Esophagus muscularis mucosa (tissue), 3 donors: ENCODE results near the gene COL27A1.

Experiments
- POLR2A ChIP-seq: fragments of 450-650 bp; IDR thresholded peaks from one replicate; pipeline ENCODE4 v1.6.1; 2017; ENCODE audit warnings: antibody characterized with exemption, moderate library complexity, mild to moderate bottlenecking, low read depth
- POLR2AphosphoS5 ChIP-seq, 2 donors: sonication (generic); formaldehyde crosslinking; IDR thresholded peaks; one replicate each; pipeline ENCODE4 v1.6.1; 2017; ENCODE audit warnings: antibody characterized with exemption in 2 of 2
- TF ChIP-seq, protein P1 (sequence below), 3 experiments: fragments of 200-600 bp in 2 of 3; fragments of 450-650 bp in 1 of 3; sonication (generic) in 2 of 3; IDR thresholded peaks; one replicate each; pipeline ENCODE4 v1.5.1; 2017 to 2019; ENCODE audit warnings: antibody characterized with exemption in 3 of 3, mild to moderate bottlenecking in 2 of 3, moderate library complexity in 1 of 3

DNA sequence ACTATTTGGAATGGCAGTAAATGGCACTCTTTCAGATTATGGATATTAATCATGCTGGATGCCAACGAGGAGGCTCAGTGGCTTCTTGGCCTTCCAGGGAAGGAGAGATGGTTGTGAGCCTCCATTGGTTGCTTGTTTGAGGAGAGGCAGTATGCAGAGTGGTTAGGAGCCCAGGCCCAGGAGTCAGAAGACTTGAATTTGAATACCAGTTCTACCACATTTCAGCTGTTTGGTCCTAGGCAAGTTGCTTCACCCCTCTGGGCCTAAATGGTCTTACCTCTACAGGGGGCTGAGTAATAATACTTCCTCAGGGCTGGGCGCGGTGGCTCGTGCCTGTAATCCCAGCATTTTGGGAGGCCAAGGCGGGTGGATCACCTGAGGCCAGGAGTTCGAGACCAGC lies 52.5 kb downstream of the COL27A1 start:
- TF ChIP-seq, protein P1, sequence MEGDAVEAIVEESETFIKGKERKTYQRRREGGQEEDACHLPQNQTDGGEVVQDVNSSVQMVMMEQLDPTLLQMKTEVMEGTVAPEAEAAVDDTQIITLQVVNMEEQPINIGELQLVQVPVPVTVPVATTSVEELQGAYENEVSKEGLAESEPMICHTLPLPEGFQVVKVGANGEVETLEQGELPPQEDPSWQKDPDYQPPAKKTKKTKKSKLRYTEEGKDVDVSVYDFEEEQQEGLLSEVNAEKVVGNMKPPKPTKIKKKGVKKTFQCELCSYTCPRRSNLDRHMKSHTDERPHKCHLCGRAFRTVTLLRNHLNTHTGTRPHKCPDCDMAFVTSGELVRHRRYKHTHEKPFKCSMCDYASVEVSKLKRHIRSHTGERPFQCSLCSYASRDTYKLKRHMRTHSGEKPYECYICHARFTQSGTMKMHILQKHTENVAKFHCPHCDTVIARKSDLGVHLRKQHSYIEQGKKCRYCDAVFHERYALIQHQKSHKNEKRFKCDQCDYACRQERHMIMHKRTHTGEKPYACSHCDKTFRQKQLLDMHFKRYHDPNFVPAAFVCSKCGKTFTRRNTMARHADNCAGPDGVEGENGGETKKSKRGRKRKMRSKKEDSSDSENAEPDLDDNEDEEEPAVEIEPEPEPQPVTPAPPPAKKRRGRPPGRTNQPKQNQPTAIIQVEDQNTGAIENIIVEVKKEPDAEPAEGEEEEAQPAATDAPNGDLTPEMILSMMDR (IDR thresholded peaks at IDR 0.05) = no peak
- TF ChIP-seq POLR2A = no peak
- no peak for TF ChIP-seq POLR2AphosphoS5 (IDR thresholded peaks at IDR 0.05)
